ENCODE results near the gene CD2BP2. TPM values are rescaled to one million over a fixed set of nuclear protein-coding genes. Genes with fewer than 3 reads are reported as not detected.

The CD2BP2 gene
- total and polyA plus RNA-seq, 2 of the 8 experiments (the other 6 are each of a cell fraction or from before 2014, with no cell fraction given) = 22.4 to 55.3 TPM

DNA sequence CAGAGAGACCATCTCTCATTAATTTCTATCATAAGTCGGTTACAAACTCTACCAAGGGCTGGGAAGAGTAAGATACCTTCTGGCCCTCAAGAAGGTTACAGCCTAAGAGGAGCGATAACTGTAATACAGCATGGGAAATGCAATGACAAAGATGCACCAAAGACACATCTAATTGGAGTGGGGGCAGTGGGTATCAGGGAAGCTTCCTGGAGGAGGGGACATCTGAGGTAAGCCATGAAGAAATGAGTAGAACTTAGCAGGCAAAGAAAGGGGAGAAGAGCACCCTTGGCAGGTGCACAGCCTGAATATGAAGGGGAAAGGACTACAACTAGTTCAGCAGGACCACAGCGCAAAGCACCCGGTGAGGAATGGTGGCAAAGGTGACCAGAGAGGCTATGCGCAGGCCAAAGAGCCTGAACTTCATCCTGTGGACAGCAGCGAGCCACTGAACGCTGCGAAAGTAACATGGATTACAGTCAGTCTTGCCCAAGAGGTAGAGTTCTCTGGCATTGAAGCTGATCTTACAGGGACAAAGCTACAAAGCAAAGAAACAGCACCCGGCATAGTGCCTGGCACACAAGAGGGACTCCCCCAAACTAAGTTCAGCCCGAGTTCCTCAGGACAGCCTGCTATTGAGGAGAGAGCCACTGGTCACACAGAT is 12.4 kb upstream of the CD2BP2 start (continued):
- TF ChIP-seq, protein P1, sequence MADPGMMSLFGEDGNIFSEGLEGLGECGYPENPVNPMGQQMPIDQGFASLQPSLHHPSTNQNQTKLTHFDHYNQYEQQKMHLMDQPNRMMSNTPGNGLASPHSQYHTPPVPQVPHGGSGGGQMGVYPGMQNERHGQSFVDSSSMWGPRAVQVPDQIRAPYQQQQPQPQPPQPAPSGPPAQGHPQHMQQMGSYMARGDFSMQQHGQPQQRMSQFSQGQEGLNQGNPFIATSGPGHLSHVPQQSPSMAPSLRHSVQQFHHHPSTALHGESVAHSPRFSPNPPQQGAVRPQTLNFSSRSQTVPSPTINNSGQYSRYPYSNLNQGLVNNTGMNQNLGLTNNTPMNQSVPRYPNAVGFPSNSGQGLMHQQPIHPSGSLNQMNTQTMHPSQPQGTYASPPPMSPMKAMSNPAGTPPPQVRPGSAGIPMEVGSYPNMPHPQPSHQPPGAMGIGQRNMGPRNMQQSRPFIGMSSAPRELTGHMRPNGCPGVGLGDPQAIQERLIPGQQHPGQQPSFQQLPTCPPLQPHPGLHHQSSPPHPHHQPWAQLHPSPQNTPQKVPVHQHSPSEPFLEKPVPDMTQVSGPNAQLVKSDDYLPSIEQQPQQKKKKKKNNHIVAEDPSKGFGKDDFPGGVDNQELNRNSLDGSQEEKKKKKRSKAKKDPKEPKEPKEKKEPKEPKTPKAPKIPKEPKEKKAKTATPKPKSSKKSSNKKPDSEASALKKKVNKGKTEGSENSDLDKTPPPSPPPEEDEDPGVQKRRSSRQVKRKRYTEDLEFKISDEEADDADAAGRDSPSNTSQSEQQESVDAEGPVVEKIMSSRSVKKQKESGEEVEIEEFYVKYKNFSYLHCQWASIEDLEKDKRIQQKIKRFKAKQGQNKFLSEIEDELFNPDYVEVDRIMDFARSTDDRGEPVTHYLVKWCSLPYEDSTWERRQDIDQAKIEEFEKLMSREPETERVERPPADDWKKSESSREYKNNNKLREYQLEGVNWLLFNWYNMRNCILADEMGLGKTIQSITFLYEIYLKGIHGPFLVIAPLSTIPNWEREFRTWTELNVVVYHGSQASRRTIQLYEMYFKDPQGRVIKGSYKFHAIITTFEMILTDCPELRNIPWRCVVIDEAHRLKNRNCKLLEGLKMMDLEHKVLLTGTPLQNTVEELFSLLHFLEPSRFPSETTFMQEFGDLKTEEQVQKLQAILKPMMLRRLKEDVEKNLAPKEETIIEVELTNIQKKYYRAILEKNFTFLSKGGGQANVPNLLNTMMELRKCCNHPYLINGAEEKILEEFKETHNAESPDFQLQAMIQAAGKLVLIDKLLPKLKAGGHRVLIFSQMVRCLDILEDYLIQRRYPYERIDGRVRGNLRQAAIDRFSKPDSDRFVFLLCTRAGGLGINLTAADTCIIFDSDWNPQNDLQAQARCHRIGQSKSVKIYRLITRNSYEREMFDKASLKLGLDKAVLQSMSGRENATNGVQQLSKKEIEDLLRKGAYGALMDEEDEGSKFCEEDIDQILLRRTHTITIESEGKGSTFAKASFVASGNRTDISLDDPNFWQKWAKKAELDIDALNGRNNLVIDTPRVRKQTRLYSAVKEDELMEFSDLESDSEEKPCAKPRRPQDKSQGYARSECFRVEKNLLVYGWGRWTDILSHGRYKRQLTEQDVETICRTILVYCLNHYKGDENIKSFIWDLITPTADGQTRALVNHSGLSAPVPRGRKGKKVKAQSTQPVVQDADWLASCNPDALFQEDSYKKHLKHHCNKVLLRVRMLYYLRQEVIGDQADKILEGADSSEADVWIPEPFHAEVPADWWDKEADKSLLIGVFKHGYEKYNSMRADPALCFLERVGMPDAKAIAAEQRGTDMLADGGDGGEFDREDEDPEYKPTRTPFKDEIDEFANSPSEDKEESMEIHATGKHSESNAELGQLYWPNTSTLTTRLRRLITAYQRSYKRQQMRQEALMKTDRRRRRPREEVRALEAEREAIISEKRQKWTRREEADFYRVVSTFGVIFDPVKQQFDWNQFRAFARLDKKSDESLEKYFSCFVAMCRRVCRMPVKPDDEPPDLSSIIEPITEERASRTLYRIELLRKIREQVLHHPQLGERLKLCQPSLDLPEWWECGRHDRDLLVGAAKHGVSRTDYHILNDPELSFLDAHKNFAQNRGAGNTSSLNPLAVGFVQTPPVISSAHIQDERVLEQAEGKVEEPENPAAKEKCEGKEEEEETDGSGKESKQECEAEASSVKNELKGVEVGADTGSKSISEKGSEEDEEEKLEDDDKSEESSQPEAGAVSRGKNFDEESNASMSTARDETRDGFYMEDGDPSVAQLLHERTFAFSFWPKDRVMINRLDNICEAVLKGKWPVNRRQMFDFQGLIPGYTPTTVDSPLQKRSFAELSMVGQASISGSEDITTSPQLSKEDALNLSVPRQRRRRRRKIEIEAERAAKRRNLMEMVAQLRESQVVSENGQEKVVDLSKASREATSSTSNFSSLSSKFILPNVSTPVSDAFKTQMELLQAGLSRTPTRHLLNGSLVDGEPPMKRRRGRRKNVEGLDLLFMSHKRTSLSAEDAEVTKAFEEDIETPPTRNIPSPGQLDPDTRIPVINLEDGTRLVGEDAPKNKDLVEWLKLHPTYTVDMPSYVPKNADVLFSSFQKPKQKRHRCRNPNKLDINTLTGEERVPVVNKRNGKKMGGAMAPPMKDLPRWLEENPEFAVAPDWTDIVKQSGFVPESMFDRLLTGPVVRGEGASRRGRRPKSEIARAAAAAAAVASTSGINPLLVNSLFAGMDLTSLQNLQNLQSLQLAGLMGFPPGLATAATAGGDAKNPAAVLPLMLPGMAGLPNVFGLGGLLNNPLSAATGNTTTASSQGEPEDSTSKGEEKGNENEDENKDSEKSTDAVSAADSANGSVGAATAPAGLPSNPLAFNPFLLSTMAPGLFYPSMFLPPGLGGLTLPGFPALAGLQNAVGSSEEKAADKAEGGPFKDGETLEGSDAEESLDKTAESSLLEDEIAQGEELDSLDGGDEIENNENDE (IDR thresholded peaks at IDR 0.05; ENCODE audit: insufficient replicate concordance, low read length) = no peak
- no peak for TF ChIP-seq CHD1 (IDR thresholded peaks at IDR 0.05; ENCODE audit: low read depth, low read length)
- no peak for TF ChIP-seq SIN3A (conservative IDR thresholded peaks at IDR 0.05 in 1 of 2, IDR thresholded peaks at IDR 0.05 in 1 of 2; ENCODE audit: low read depth in 1 of 2, low read length in 2 of 2)
- TF ChIP-seq, protein P2, sequence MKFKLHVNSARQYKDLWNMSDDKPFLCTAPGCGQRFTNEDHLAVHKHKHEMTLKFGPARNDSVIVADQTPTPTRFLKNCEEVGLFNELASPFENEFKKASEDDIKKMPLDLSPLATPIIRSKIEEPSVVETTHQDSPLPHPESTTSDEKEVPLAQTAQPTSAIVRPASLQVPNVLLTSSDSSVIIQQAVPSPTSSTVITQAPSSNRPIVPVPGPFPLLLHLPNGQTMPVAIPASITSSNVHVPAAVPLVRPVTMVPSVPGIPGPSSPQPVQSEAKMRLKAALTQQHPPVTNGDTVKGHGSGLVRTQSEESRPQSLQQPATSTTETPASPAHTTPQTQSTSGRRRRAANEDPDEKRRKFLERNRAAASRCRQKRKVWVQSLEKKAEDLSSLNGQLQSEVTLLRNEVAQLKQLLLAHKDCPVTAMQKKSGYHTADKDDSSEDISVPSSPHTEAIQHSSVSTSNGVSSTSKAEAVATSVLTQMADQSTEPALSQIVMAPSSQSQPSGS (IDR thresholded peaks at IDR 0.05; ENCODE audit: low read length) = no peak
- no peak for TF ChIP-seq NANOG (IDR thresholded peaks at IDR 0.05; ENCODE audit: insufficient read depth, low read depth, low read length, poor library complexity, severe bottlenecking)
- no peak for TF ChIP-seq ZNF274 (IDR thresholded peaks at IDR 0.05; ENCODE audit: borderline replicate concordance, extremely low read depth, low read length)
- TF ChIP-seq FOSL1 (IDR thresholded peaks at IDR 0.05; ENCODE audit: insufficient read depth, low read depth, low read length) = no peak
- no peak for TF ChIP-seq MAFK (IDR thresholded peaks at IDR 0.05; ENCODE audit: low read depth, low read length)

All from H1 (cell line).